ENCODE data around the gene MCTP2.

DNA sequence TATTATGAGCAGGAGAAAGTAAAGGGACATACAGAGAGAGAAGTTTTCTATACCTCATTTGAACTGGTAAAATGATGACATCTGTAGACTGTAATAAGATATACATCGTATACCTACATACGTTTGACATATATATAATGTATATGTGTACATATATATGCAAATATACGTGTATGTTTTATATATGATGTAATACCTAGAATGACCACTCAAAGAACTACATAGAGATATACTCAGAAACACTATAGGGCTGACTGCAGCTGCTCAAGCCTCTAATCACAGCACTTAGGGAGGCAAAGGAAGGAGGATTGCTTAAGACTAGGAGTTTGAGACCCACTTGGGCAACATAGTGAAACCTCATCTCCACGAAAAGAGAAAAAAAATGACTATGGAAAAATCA is 48.5 kb upstream of the MCTP2 start:
- TF ChIP-seq, protein P1, sequence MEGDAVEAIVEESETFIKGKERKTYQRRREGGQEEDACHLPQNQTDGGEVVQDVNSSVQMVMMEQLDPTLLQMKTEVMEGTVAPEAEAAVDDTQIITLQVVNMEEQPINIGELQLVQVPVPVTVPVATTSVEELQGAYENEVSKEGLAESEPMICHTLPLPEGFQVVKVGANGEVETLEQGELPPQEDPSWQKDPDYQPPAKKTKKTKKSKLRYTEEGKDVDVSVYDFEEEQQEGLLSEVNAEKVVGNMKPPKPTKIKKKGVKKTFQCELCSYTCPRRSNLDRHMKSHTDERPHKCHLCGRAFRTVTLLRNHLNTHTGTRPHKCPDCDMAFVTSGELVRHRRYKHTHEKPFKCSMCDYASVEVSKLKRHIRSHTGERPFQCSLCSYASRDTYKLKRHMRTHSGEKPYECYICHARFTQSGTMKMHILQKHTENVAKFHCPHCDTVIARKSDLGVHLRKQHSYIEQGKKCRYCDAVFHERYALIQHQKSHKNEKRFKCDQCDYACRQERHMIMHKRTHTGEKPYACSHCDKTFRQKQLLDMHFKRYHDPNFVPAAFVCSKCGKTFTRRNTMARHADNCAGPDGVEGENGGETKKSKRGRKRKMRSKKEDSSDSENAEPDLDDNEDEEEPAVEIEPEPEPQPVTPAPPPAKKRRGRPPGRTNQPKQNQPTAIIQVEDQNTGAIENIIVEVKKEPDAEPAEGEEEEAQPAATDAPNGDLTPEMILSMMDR (IDR thresholded peaks at IDR 0.05) = no peak
- TF ChIP-seq MYBL2 (CRISPR knock-in tag; IDR thresholded peaks at IDR 0.05) (no peak), ZNF263 (CRISPR knock-in tag; IDR thresholded peaks at IDR 0.05; ENCODE audit: low read depth) (no peak), JUN (CRISPR knock-in tag; IDR thresholded peaks at IDR 0.05) (no peak), NFYB (CRISPR knock-in tag; conservative IDR thresholded peaks at IDR 0.05; ENCODE audit: low read depth) (no peak), NR2C2 (CRISPR knock-in tag; IDR thresholded peaks at IDR 0.05) (no peak), TEAD4 (CRISPR knock-in tag; IDR thresholded peaks at IDR 0.05) (no peak), SMAD3 (CRISPR knock-in tag; IDR thresholded peaks at IDR 0.05; ENCODE audit: borderline replicate concordance) (no peak)
- TF ChIP-seq, protein P2, sequence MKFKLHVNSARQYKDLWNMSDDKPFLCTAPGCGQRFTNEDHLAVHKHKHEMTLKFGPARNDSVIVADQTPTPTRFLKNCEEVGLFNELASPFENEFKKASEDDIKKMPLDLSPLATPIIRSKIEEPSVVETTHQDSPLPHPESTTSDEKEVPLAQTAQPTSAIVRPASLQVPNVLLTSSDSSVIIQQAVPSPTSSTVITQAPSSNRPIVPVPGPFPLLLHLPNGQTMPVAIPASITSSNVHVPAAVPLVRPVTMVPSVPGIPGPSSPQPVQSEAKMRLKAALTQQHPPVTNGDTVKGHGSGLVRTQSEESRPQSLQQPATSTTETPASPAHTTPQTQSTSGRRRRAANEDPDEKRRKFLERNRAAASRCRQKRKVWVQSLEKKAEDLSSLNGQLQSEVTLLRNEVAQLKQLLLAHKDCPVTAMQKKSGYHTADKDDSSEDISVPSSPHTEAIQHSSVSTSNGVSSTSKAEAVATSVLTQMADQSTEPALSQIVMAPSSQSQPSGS (CRISPR knock-in tag; IDR thresholded peaks at IDR 0.05; ENCODE audit: borderline replicate concordance, low read depth) = no peak

Measured in WTC11 (cell line).